SU-DHL-6 (cell line): Measurements from ENCODE around the gene KRTAP5-3.
"Not testable (repeated sequence)": the region's sequence is repeated elsewhere in the genome, so short reads cannot be mapped to it uniquely, and the experiment has no call there.

Source experiments
- H2AFZ ChIP-seq: fragments of 200-600 bp; sonication (generic); 2 replicates; pipeline ENCODE4 v1.6.1; 2014; ENCODE audit warnings: low read depth, mild to moderate bottlenecking, moderate library complexity, mixed read lengths, antibody characterized with exemption, low read length; ENCODE audit not compliant: severe bottlenecking
- H3F3A ChIP-seq: fragments of 200-600 bp; shearing (Covaris generic); 2 replicates; pipeline ENCODE4 v1.6.0; 2016; ENCODE audit warnings: antibody characterized with exemption, mild to moderate bottlenecking; ENCODE audit not compliant: insufficient read depth
- H3K27ac ChIP-seq: fragments of 200-600 bp; sonication (generic); 2 replicates; pipeline ENCODE4 v1.5.1; 2016; ENCODE audit warnings: low read depth, mild to moderate bottlenecking, low read length, moderate library complexity, mixed read lengths
- H3K27me3 ChIP-seq: fragments of 200-600 bp; sonication (generic), shearing (Covaris generic); 2 replicates; pipeline ENCODE4 v1.6.0; 2014; ENCODE audit warnings: mild to moderate bottlenecking, low read length
- H3K36me3 ChIP-seq: fragments of 200-600 bp; sonication (generic); 2 replicates; pipeline ENCODE4 v1.6.1; 2014; ENCODE audit warnings: mild to moderate bottlenecking, low read length, mixed read lengths
- H3K4me2 ChIP-seq: fragments of 300-600, 200-600 bp; shearing (Covaris generic), sonication (generic); 2 replicates; pipeline ENCODE4 v1.6.0; 2014; ENCODE audit warnings: low read length, low read depth, mild to moderate bottlenecking; ENCODE audit not compliant: poor library complexity, severe bottlenecking
- H3K4me3 ChIP-seq: fragments of 200-600 bp; sonication (generic); 2 replicates; pipeline ENCODE4 v1.5.1; 2014; ENCODE audit warnings: antibody characterized with exemption, low read length, mild to moderate bottlenecking, mixed read lengths; ENCODE audit not compliant: insufficient read depth, poor library complexity, severe bottlenecking
- H3K79me2 ChIP-seq: fragments of 200-600 bp; sonication (generic); 2 replicates; pipeline ENCODE4 v1.6.1; 2014; ENCODE audit warnings: mild to moderate bottlenecking, low read length, moderate library complexity; ENCODE audit not compliant: insufficient read depth
- H3K9ac ChIP-seq: fragments of 200-600 bp; sonication (generic); 2 replicates; pipeline ENCODE4 v1.7.0; 2014; ENCODE audit warnings: mild to moderate bottlenecking, low read length
- H3K9me2 ChIP-seq: fragments of 200-600 bp; sonication (generic); replicated peaks from 2 replicates; pipeline ENCODE4 v1.6.1; 2014; ENCODE audit warnings: low read length; ENCODE audit not compliant: insufficient read depth
- H3K9me3 ChIP-seq: fragments of 200-600 bp; sonication (generic); 2 replicates; pipeline ENCODE4 v1.6.1; 2014; ENCODE audit warnings: low read length, mixed read lengths; ENCODE audit not compliant: insufficient read depth
- H4K20me1 ChIP-seq: fragments of 200-600 bp; sonication (generic); 2 replicates; pipeline ENCODE4 v1.6.1; 2014; ENCODE audit warnings: low read depth, mild to moderate bottlenecking, antibody characterized with exemption, low read length, moderate library complexity, mixed read lengths
- CTCF ChIP-seq: fragments of 200-600 bp; sonication (generic); IDR thresholded peaks from one replicate; pipeline ENCODE4 v1.5.1; 2017; ENCODE audit warnings: antibody characterized with exemption, mild to moderate bottlenecking, low read length, moderate library complexity; ENCODE audit not compliant: insufficient read depth, poor library complexity, severe bottlenecking
- EZH2phosphoT487 ChIP-seq: fragments of 200-600 bp; sonication (generic), shearing (Covaris generic); conservative IDR thresholded peaks from 2 replicates; pipeline ENCODE4 v1.6.1; 2018; ENCODE audit warnings: mild to moderate bottlenecking, antibody characterized with exemption, low read length, moderate library complexity, mixed read lengths

The KRTAP5-3 gene

GRCh38 chr11:1598816-1599215 lies 9.4 kb downstream of the KRTAP5-3 start:
- TF ChIP-seq EZH2phosphoT487 (no peak), CTCF (no peak)
- Histone ChIP-seq H3F3A (no peaks in the 10 kb centered on the region), H3K4me3 (no peak overlapping the region), H3K9me3 (no peaks in the 10 kb centered on the region), H3K9ac (no peak overlapping the region), H3K27ac (no peak overlapping the region), H3K27me3 (no peaks in the 10 kb centered on the region), H3K9me2 (no peaks in the 10 kb centered on the region), H2AFZ (no peak overlapping the region), H3K79me2 (no peaks in the 10 kb centered on the region), H4K20me1 (no peaks in the 10 kb centered on the region), H3K4me2 (no peak overlapping the region), H3K36me3 (no peaks in the 10 kb centered on the region)

GRCh38 chr11:1598406-1598805 lies 9.9 kb downstream of the KRTAP5-3 start:
- H3K9me3 ChIP-seq, H3K27ac ChIP-seq, H3F3A ChIP-seq, H3K9ac ChIP-seq, H3K27me3 ChIP-seq, H3K79me2 ChIP-seq, H4K20me1 ChIP-seq, H3K4me2 ChIP-seq, H3K9me2 ChIP-seq, H3K36me3 ChIP-seq, H2AFZ ChIP-seq, H3K4me3 ChIP-seq: not testable (repeated sequence)

GRCh38 chr11:1597994-1598380 lies 10.3 kb downstream of the KRTAP5-3 start, which contains the start of gene KRTAP5-2:
KRTAP5-2 (minus strand) TSS chr11:1598294; CDS start chr11:1598250, 44 bp downstream.
- TF ChIP-seq EZH2phosphoT487 (no peak), CTCF (no peak)
- H3K36me3 ChIP-seq = no peaks in the 10 kb centered on the region
- H3K79me2 ChIP-seq = no peaks in the 10 kb centered on the region
- no peaks in the 10 kb centered on the region for H3K27me3 ChIP-seq
- no peaks in the 10 kb centered on the region for H3F3A ChIP-seq
- no peaks in the 10 kb centered on the region for H4K20me1 ChIP-seq
- H3K9ac ChIP-seq = no peak within 1 kb of the TSS
- H3K4me3 ChIP-seq = no peak within 1 kb of the TSS
- H3K9me3 ChIP-seq = no peaks in the 10 kb centered on the region
- no peaks in the 10 kb centered on the region for H3K9me2 ChIP-seq
- no peak within 1 kb of the TSS for H3K4me2 ChIP-seq
- H3K27ac ChIP-seq = no peak within 1 kb of the TSS
- no peak within 1 kb of the TSS for H2AFZ ChIP-seq

GRCh38 chr11:1597331-1597993 lies 10.8 kb downstream of the KRTAP5-3 start:
- H3K9me2 ChIP-seq = no peaks in the 10 kb centered on the region
- no peaks in the 10 kb centered on the region for H3F3A ChIP-seq
- H3K9me3 ChIP-seq = no peaks in the 10 kb centered on the region
- H3K27me3 ChIP-seq = no peaks in the 10 kb centered on the region
- H2AFZ ChIP-seq = no peak overlapping the region
- no peaks in the 10 kb centered on the region for H3K36me3 ChIP-seq
- no peak overlapping the region for H3K4me2 ChIP-seq
- no peak overlapping the region for H3K9ac ChIP-seq
- no peaks in the 10 kb centered on the region for H4K20me1 ChIP-seq
- H3K4me3 ChIP-seq = no peak overlapping the region
- H3K79me2 ChIP-seq = no peaks in the 10 kb centered on the region
- TF ChIP-seq EZH2phosphoT487 (no peak), CTCF (no peak)
- H3K27ac ChIP-seq = no peak overlapping the region

- not testable (repeated sequence) for H3K36me3 ChIP-seq, H3K4me2 ChIP-seq, H3F3A ChIP-seq, H2AFZ ChIP-seq, H3K9me2 ChIP-seq, H3K79me2 ChIP-seq, H3K9ac ChIP-seq, H3K4me3 ChIP-seq, H4K20me1 ChIP-seq, H3K27ac ChIP-seq, H3K9me3 ChIP-seq, H3K27me3 ChIP-seq
These were observed 11.6 kb downstream of the KRTAP5-3 start for GRCh38 chr11:1596576-1597121.
